ENCODE measurements around the gene TMEM134.
"Not testable (repeated sequence)": the region's sequence is repeated elsewhere in the genome, so short reads cannot be mapped to it uniquely, and the experiment has no call there.

TMEM134 gene

GRCh38 chr11:67468759-67469507, at the start of gene TMEM134:
Gene TMEM134, minus strand, starts transcription at chr11:67469251. Its CDS starts 59 bp downstream, at chr11:67469192.
- DNase-seq (ENCODE audit: low read depth in 2 of 3, low spot score in 2 of 3): peak; percentile 84 to 91 (median 87)

- no peak for DNase-seq (ENCODE audit: low read depth in 2 of 3, low spot score in 2 of 3)
These were observed 48.9 kb upstream of the TMEM134 start for GRCh38 chr11:67517784-67518552.

GRCh38 chr11:67516806-67517205, 47.8 kb upstream of the TMEM134 start:
- DNase-seq (ENCODE audit: low read depth in 2 of 3, low spot score in 2 of 3): no peak

DNA sequence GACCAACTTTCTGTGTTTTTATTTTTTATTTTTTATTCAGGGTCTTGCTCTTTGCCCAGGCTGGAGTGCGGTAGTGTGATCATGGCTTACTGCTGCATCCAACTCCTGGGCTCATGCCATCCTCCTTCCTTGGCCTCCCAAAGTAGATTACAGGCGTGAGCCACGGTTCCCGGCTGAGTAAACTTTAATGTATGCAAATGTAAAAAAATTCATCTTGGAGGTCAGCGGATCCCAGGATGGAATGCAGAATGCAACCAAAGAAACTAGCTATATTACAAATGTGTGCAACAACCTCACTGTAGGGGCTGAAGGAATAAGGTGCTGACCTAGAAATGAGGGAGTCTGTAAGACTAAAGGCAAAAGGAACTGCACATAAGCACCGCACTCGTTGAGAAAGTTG, 45.1 kb upstream of the TMEM134 start:
- no peak for DNase-seq (ENCODE audit: low read depth in 2 of 3, low spot score in 2 of 3)

- not testable (repeated sequence) for DNase-seq (ENCODE audit: low read depth in 2 of 3, low spot score in 2 of 3)
These were observed 42.5 kb upstream of the TMEM134 start for GRCh38 chr11:67511558-67511957.

DNA sequence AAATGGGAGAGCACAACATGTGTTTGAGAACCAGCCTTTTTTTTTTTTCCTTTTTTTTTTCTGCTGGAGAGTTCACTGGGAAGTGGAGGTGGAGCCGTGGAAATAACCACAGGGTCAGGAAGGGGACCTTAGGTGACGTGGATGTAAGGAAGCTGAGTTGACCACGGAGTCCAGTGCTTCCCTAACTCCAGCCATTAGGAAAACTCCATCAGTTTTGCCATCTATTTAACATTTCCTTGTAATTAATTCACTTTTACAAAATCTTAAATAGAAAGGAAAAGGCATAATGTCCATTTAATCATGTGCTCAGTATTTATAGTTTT, 40.9 kb upstream of the TMEM134 start:
- no peak for DNase-seq (ENCODE audit: low read depth in 2 of 3, low spot score in 2 of 3)

DNA sequence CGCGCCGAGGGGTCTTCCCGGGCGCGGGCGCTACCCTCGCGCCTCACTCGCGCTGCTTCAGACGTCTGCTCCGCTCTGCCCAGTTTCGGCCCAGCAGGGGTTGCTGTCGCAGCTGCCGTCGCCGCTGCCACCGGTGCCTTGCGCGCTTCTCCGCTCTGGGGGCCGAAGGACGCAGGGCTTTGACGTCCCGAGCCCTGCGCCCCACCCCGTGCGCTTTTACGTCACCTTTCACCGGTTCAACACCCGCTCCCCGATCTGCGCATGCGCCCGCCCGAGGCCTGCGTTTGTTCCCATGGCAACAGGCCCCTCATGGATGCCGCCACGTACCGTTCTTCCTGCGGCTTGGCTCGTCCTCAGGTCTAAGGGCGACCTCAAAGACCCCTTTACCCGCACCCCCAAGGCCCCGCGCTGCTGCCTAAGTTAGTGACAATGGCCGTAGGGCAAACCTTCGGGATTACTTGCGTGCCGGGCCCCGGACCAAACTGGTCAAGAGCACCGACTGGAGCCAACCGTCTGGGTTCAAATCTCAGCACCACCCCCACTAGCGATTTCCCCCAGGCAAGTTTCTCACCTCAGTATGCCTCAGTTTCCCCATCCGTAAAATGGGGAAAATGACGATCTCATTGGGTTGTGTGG, 39.6 kb upstream of the TMEM134 start:
- peak; percentile 97 to 99 (median 99) for DNase-seq (ENCODE audit: low read depth in 2 of 3, low spot score in 2 of 3)

GRCh38 chr11:67507864-67508485, 38.9 kb upstream of the TMEM134 start, which contains the start of gene CDK2AP2:
Gene CDK2AP2, minus strand, starts transcription at chr11:67508162. Its CDS starts 80 bp downstream, at chr11:67508082.
- DNase-seq (ENCODE audit: low read depth in 2 of 3, low spot score in 2 of 3): peak; percentile 92 to 96 (median 95)

DNA sequence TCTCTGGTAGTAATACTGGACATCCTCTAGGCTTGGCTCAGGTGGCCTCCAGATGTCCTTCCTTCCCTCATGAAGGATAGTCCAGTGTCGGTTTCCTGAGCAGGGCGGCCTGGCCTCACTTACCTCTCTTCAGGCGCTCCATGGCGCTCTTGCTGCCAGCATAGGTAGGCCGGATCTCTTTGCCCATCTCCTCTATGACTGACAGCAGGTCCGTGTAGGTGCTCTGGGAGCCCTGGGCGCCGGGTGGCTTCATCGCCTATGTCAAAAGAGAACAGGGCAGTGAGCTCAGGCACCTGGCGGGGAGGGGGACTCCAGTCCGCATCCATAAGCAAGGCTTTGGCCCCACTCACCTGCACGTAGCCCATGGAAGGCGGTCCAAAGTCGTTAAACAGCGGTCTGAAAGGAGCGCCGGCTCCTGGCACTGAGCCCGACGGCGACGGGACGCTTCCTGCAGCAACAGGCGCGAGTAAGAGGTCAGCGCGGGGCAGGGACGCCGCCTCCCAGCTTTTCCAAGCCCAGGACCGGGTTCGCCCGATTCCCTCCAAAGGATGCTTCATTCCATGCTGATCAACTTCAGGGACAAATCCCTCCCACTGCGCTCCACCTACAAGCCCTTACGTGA, 38.3 kb upstream of the TMEM134 start:
- DNase-seq (ENCODE audit: low read depth in 2 of 3, low spot score in 2 of 3): no peak

DNA sequence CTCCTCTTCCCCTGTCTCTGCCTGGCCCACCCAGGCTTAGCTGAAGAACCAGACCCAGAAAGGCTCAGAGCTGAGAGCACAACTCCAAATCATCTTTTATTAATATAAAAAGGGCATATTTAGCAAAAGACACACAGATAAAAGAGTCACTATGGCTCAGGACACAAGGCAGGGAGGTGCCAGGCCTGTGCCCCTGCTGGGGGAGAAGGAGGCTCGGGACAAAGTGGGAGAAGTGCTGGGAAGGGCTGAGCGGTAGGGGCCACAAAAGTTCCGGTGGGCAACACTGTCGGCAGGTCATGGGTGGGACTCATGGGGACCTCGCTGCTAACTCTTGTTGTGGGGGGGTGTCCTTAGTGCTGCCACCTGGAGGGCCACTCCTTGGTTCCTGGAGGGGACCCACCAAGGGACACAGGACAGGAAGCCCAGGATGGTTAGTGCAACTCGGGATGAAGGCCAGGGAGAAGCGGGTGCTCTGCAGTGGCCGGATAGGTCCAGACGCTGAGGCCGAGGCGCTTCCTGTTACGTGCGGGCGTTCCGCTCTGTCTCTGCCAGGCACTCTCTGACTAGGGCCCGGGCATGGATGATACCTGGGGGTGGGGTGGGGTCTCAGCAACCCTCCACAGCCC, 37.5 kb upstream of the TMEM134 start:
- no peak for DNase-seq (ENCODE audit: low read depth in 2 of 3, low spot score in 2 of 3)

DNA sequence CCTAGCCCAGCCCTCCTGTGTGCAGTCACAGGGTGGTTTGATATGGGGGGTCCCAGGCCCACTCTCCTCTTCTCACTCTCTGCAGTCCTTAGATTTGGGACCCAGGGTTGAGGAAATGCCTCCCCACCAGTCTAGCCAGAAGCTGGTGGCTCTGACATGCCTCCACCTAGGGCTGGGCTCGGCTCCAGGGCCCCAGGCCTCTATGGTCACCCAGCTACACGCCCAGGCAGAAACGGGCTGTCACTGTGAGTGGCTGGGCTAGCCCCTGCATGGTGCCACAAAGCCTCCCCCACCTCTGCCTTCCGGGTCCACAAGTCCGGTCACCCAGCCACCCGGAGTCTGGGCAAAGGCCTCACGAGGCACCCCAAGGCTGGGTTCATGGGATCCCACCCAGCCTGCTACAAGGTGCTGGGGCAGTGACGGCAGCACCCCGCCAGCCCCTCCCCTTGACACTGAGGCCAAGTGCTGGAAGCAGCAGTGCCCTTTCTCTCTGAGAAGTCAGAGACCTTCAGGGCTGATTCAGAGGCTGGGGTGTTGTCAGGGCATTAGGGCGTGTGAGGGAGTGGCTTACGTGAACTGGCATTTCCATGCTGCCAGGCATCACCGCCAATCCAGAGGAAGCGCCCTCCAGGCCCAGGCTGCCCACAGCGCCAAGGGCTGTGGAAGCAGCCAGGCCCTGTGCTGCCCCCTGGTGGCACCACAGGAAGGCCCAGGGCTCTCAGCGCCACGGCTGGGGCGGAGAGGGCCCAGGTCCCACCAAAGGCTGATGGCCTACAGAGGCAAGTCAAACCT, 36.8 kb upstream of the TMEM134 start:
- DNase-seq (ENCODE audit: low read depth in 2 of 3, low spot score in 2 of 3): peak; percentile 70 to 90 (median 83)

DNA sequence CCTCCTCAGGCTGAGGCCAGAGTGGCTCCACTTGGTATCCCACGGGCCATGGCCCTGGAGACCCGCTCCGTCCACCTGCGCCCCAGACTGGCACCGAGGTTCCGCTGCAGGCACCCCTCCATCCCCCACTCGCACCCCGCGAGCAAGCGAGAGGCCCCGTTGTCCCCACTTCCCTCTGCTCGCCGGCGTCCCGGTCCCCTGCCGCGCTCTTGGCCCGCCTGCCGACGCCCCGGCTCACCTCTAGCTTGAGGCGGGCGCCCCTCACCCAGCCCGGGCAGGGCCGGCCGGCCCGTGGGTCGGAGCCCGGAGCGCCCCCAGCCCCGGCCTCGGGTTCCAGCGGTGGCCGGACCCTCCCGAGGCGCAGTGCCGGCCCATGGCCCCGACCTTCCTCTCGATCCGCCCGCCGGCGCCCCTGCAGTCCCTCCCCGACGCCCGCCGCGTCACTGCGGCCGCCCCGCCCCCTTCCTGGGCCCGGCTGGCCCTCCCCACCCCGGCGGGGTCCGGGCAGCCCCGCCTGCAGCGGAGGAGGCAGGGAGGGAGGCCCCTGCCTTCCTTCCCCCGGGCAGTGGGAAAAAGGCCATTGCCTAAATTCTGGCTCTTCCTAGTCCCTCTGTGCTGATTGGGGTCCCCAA, 36.0 kb upstream of the TMEM134 start, which contains the start of gene PITPNM1:
Gene PITPNM1 (minus strand): TSS at position 414 of the 632 bp plus-strand sequence. CDS start 1,183 bp downstream, outside the sequence.
- peak in 2 of 3 experiments; percentile 53 to 74 for DNase-seq (ENCODE audit: low read depth in 2 of 3, low spot score in 2 of 3)

GRCh38 chr11:67504005-67504949, 35.2 kb upstream of the TMEM134 start:
- no peak for DNase-seq (ENCODE audit: low read depth in 2 of 3, low spot score in 2 of 3)

- no peak for DNase-seq (ENCODE audit: low read depth in 2 of 3, low spot score in 2 of 3)
These were observed 34.3 kb upstream of the TMEM134 start for GRCh38 chr11:67503119-67504004.

DNA sequence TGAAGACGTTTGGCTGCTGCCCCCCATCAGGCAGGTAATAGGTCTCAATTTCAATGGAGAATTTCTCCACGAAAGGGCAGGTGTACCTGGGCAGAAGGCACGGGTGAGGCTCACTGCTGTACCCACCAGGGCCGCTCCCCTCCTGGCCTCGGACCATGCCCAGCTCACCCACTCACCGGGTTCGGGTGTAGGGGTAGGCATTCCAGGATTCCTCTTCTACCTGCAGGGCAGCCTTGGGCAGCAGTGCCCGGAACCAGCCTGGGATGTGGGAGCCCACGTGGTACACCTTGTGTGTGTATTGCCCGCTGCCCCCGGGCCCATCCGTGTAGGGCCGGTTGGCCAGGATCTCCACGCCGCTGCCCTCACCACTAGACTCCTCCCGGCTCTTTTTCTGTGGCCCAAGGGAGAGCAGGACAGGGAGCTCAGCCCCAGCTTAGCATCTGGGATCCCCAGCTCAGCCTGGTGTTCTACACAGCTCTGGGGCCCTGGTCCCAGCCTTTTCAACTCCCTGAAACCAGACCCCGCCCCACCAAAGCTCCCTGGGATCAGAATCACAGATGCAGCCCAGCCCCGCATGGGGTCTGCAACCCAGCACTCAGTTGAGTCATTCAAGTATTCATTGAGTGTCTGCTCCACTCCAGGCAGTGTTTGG, 33.4 kb upstream of the TMEM134 start:
- DNase-seq (ENCODE audit: low read depth in 2 of 3, low spot score in 2 of 3): no peak

DNA sequence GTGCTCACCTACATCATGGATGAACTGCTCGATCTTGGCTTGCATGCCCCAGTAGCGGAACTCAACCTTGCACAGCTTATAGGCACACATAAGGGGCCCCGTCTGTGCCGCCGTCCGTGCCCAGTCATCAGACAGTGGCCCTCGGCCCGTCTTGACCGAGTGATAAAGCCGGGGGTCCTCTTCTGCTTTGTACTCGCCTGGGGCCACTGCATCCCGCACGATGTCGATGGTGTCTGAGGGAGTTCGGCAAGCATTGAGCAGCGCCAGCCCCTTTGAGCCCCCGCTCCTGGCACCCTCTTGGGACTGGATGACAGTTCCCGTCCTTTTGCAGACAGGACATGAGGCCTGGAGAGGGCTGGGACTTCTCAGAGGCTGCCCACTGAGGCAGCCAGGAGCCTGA, 32.8 kb upstream of the TMEM134 start:
- no peak for DNase-seq (ENCODE audit: low read depth in 2 of 3, low spot score in 2 of 3)
